ENCODE measurements around the gene ALX3.

The ALX3 gene

DNA sequence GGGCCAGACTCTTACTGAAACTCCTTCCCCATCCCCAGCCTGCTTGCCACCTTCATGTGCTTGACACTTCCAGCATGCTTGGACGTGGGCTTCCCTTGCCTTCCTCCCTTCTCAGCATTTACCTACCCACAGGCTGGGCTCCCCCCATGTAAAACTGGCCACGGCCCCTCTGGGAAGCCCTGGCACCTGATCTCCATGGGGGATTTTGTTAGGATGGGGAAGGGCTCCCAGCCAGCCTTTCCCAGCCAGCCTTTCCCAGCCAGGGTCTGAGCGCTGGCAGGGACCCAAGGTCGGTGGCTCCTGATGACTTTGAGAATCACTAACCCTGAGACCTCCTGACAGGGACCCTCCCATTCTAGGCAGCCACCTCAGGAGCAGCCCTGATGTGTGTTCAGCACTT is 6.7 kb downstream of the ALX3 start:
- DNase-seq: no peak

DNA sequence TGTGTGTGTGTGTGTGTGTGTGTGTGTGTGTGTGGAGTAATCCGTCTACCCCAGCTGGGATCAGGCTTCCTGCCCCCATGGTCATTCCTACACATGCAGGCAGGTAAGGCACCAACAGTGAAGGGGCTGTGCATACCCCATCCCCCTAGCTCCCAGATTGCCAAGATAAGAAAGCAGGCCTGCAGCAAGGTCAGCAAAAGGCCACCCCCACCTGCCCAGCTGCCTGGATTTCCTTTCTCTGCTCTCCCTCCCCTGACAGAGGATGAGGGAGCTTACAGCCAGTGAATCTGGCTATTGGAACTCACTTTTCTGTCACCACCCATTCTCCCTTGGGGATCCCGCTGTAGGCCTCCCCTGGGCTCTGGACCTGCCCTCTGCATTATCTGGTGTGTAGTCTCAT is 7.9 kb downstream of the ALX3 start:
- DNase-seq: no peak

- DNase-seq: no peak
Measured at GRCh38 chr1:110061341-110061740, 9.1 kb downstream of the ALX3 start.

DNA sequence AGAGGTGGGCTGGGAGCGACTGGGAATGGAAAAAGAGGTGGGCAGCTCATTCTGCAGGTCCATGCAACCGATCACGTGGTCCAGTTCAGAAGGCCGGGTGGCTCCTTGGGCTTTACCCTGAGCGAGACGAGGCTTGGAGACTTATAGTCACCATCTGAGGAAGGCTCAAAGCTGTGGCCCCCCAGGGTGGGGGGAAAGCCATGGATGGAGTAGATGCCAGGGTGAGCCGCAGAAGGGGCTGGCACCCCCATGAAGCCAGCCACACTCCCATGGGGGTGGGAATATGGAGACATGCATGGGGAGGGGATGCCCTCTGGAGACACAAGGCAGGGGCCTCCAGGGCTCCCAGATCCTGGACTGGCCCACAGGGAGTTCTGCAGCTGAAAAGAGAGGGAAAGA is 9.8 kb downstream of the ALX3 start:
- DNase-seq: no peak

DNA sequence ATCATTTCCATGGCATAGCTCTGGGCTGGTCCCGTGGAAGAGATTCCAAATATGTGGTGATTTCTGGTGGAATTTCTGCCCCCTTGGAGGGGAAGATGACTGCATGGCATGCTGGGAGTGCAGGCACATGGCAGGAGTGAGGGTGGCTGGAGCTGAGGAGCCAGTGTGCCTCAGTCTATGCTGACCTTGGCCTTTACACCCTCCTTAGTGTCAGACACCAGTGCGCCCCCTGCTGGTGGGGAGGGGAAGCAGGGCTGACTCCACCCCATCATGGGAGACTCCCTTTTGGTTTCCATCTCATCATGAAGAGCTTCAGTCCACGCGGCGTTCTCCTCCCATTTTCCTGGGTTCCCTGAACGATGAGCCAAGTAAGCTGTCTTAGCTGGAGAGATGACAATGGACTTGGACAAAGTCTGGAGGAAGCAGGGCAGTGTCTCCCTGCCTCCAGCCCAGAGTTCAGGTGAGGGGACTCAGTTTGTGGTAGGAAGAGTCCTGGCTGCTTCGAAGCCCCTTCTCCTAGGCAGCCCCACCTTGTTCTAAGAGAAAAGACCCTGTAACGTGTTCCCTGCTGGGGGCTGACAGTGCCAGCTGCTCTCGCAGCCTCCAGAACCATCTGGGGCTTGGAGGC is 10.3 kb downstream of the ALX3 start:
- DNase-seq: peak; percentile 21

- no peak for DNase-seq
Measured at GRCh38 chr1:110059133-110059863, 11.2 kb downstream of the ALX3 start.

DNA sequence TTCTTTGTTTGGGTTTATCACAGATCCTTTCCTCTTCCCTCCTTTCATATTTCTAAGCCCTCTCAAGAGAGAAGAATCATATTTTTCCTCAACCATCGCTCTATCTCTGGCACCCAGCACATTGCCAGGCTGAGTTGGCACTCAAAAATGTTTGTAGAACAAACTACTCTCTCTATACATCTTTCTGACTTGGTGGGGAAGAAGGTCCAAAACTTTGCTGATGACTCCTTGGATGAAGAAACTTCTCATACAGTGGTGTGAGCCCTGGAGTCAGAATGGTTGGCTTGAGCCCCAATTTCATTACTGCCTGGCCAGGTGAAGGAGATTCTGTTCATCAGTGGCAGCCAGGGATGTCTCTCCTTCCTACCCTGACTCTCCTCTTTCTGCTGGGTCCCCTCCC is 11.9 kb downstream of the ALX3 start:
- no peak for DNase-seq

DNA sequence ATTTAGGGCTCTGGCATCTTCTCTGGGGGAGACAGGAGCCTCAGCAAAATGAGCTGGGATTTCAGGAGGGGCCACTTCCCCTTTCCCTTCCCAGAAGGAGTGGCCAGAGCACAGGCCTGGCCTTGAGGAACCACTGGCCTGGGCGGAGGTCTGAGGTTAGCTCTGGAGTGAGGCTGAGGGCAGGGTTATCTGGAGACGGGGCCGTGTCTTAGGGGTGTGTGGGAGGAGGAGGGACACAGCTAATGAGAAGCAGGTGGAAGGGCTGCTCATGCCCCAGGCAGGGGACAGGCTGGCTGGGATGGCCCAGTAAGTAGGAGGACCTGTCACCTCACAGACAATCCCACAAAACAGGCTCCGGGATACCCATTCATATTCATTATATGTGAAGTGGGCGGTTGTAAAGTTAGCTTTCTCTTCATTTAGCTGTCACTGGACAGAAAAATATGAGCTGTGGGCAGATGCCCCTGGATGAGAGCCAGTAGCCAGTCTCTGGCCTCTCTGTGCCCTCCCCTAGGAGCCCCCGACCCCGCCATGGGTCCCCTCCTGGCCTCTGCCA is 12.4 kb downstream of the ALX3 start:
- DNase-seq: no peak

DNA sequence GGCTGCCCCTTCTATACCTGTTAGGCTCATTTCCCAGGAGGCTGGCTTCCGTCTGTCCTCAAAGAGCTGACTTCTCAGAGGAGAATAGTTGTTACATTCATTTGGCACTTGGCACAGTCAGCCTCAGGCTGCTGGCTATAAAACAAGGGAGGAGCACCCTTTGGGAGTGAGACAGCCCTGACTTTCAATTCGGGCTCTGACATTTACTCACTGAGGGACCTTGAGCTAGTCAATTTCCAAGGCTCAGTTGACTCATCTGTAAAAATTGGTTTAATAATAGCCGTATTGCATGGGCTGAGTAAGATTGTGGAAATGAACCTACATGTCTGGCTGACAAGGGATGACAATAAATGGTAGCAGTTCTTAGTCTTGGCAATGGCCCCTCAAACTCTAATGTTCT is 13.7 kb downstream of the ALX3 start:
- no peak for DNase-seq

DNA sequence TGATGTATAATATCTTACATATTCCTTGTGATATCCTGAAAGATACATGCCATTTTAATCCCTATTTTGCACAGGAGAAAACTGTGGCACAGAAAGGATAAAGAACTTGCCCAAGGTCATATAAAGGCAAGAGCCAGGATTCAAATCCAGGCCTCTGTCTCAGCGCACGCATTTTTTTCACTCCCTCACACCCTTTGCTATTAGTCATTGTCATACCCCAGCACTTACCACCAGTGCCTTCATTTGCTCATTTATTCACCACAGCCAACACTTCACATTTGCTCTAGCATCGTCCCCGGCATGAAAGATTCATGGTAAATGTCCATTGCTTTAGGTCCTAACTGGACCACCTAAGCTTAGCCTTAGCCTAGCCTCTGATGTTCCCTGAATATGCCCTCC is 14.2 kb downstream of the ALX3 start:
- DNase-seq: no peak

DNA sequence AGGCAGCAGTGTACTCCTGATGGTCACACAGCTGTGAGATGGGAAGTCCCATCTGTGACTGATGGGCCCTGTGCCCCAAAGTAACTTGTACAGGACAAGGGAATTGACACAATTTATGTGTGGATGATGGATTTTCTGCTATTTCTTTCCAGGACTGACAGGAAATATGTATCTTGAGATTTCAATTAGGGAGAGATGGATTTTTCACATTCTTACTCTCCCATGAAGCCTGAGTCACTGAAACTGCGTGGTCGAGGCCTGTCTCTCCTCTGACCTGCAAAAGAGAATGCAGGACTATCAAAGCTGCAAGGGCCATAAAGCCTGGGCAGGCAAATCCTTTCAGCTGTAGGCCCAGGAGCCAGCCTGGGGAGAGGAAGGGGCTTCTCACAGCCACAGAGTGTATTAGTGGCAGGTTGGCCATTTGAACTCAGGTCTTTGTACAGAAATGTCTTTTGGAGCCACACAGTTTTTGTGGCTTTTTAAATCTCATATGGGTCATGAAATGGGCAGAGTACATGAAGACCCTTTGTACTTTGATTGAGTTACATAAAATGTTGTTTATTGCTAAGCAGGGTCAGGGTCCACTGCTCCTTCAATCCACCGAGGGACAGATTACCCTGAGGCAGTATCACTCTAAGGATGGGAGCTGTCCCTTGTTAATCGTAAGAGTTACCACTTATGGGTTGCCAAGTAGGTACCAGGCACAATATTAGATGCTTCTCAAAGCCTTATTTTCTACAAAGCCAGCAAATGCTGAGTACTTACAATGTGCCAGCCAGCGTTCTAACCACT is 14.8 kb downstream of the ALX3 start:
- no peak for DNase-seq

DNA sequence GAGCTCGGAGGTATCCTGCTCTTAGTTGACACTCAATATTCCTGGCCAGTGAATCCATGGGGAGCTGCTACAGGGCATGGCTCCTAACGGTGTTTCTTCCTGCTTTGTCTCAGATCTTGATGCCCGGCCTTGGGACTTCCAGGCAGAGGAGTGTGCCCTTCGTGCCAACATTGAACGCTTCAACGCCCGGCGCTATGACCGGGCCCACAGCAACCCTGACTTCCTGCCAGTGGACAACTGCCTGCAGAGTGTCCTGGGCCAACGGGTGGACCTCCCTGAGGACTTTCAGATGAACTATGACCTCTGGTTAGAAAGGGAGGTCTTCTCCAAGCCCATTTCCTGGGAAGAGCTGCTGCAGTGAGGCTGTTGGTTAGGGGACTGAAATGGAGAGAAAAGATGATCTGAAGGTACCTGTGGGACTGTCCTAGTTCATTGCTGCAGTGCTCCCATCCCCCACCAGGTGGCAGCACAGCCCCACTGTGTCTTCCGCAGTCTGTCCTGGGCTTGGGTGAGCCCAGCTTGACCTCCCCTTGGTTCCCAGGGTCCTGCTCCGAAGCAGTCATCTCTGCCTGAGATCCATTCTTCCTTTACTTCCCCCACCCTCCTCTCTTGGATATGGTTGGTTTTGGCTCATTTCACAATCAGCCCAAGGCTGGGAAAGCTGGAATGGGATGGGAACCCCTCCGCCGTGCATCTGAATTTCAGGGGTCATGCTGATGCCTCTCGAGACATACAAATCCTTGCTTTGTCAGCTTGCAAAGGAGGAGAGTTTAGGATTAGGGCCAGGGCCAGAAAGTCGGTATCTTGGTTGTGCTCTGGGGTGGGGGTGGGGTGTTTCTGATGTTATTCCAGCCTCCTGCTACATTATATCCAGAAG is 16.7 kb downstream of the ALX3 start:
- peak; percentile 16 for DNase-seq

- no peak for DNase-seq
Measured at GRCh38 chr1:110051262-110051648, 19.2 kb downstream of the ALX3 start.

- DNase-seq: no peak
Measured at GRCh38 chr1:110050602-110051261, 19.7 kb downstream of the ALX3 start.

- DNase-seq: no peak
Measured at GRCh38 chr1:110049801-110050601, 20.5 kb downstream of the ALX3 start.

- DNase-seq: no peak
Measured at GRCh38 chr1:110048923-110049601, 21.4 kb downstream of the ALX3 start.

GRCh38 chr1:110048240-110048639 is 22.2 kb downstream of the ALX3 start:
- no peak for DNase-seq

DNA sequence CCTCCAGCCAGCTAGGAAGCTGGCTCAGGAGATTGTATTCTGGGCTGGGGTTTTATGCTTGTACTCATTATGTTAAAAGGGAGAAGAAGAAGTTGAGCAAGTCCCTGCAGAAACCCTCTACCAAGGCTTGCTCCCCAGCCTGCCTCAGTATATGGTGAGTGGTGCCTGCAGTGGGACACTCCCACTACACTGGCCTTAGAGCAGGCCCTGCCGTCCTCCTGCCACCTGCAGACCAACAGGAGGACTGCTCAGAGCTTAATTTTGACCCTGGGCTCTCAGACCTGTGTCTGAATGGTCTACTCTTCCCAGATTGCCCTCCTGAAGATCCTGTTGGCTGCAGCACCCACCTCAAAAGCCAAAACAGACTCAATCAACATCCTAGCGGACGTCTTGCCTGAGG is 23.0 kb downstream of the ALX3 start:
- no peak for DNase-seq

- no peak for DNase-seq
Measured at GRCh38 chr1:110043016-110043415, 27.5 kb downstream of the ALX3 start.

- DNase-seq: no peak
Measured at GRCh38 chr1:110040548-110040947, 29.9 kb downstream of the ALX3 start.

GRCh38 chr1:110039641-110040040 is 30.8 kb downstream of the ALX3 start:
- DNase-seq: no peak
